HG03457 (cell line): Measurements from ENCODE around the gene CYLC2.

Experiments used
- ATAC-seq: cut with Tn5 transposase; IDR thresholded peaks from one replicate; pipeline ENCODE4 v1.9.1; 2021; ENCODE audit warnings: moderate number of reproducible peaks; ENCODE audit not compliant: unreplicated experiment

The CYLC2 gene, protein sequence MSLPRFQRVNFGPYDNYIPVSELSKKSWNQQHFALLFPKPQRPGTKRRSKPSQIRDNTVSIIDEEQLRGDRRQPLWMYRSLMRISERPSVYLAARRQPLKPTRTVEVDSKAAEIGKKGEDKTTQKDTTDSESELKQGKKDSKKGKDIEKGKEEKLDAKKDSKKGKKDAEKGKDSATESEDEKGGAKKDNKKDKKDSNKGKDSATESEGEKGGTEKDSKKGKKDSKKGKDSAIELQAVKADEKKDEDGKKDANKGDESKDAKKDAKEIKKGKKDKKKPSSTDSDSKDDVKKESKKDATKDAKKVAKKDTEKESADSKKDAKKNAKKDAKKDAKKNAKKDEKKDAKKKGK

DNA sequence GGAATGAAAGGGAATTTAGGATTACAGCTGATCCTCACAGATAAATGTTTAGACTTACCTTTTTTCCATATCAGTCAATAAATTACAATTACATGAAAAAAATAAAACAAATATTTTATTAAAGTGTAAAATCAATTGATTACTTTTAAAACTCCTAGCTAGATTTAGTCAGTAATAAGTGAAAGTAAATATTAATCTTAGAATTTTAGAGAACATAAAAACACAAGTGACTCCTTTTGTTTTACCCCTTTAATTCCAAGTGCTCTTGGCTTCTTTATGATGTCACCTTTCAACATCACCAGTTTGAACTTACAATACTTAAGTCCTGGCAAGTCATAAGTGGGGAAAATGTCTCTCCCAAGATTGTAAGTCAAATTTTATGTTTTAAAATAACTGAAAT lies at the start of gene CYLC2:
Gene CYLC2, plus strand, starts transcription at position 301 of the 400 bp plus-strand sequence. Its CDS starts 48 bp downstream, at position 349.
- no peak for ATAC-seq

DNA sequence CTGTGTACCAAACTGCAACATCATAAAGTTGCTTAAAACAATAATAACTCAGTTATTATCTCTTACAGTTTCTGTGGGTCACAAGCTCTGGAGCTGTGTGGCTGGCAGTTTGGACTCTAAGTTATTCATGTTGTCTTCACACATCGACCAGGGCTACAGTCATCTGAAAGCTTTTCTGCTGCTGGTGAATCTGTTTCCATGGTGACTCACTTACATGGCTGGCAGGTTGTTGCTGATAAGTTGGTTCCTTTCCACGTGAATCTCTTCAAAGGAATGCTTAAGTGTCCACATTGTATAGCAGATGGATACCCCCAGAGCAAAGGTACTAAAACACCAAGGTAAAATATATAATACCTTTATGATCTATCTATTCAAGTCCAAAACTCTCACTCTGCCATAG lies 44.8 kb upstream of the CYLC2 start:
- ATAC-seq: no peak

DNA sequence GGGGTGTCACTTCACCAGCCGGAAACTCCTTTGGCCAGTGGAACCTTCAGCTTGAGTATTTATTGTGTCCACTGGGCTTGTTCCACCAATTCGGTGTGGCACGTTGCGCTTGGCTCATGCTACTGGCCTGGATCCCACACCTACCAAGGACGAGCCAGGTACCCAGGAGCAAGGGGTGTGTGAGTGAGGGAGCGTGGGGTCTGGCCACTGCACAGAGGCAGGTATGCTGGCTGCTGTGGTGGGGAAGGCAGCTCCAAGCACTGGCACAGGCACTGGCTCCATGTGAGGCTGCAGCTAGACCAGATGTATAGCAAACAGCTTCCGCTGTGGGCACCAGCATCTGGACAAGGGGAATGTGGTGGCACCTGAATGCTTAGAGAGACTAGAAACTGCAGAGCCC lies 28.1 kb upstream of the CYLC2 start:
- no peak for ATAC-seq

DNA sequence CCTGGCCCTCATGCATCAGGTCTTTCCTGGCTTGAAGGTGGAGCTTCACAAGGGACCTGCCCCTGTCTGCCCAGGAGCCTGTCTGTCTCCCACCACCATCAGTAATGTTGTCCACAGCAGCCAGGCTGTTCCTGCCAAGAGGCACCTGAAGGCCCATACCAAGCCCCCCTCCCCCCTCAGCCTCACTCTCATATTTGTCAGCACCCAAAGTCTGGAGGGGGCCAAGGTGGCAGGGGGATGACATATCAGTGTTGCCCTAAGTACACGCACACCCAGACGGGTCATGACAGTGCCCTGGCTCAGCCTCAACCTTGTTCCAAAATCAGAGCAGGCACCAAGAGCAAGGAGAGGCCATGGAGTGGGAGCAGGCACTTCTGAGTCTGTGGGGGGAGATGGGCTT lies 27.2 kb upstream of the CYLC2 start:
- ATAC-seq: no peak

DNA sequence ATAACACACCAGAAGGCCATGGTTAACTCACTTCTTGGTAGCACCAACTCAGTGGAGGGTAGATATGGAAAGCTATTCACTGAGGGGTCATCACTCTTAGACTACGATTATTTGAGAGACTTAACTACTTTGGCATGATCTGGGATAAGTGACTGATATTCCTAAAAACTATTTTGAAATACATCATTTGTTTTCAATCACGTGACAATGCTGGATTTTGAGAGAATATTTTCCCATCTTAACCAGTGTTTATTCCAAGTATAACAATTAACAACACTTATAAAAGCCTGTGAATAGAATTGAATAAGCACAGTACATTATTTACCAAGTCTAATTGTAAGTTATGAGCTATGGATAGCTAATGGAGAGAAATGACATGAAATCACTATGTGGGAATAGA lies 22.4 kb upstream of the CYLC2 start:
- ATAC-seq: no peak

DNA sequence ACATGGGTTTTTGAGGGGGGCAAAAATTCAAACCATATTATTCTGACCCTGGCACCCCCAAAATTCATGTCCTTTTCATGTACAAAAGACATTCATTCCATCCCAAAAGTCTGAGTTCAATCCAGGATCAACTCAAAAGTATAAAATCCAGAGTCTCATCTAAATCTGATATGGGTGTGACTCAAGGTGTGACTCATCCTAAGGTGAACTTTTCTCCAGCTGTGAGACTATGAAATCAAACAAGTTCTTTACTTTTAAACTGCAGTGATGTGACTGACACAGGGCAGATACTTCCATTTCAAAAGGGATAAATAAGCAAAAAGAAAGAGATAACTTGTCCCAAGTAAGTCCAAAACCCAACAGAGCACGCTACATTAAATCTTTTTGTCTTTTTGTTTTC lies 20.6 kb upstream of the CYLC2 start:
- ATAC-seq: no peak

DNA sequence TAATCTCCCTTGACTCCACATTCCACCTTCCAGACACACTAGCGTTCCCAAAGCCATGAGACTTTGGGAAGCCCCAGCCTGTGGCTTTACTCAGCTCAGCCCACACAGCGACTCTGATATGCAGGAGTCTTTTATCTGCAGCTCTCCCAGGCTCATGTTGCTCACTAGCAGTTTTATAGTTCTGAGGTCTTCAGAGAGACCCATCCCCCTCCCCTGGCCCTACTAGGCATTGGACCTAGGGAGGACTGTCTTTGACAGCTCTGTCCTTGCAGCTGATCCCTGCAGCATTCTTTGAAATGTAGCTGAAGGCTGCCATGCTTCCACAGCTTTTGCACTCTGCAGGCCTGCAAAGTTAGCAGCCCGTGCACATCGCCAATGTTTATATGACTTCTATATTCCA lies 19.9 kb upstream of the CYLC2 start:
- no peak for ATAC-seq

DNA sequence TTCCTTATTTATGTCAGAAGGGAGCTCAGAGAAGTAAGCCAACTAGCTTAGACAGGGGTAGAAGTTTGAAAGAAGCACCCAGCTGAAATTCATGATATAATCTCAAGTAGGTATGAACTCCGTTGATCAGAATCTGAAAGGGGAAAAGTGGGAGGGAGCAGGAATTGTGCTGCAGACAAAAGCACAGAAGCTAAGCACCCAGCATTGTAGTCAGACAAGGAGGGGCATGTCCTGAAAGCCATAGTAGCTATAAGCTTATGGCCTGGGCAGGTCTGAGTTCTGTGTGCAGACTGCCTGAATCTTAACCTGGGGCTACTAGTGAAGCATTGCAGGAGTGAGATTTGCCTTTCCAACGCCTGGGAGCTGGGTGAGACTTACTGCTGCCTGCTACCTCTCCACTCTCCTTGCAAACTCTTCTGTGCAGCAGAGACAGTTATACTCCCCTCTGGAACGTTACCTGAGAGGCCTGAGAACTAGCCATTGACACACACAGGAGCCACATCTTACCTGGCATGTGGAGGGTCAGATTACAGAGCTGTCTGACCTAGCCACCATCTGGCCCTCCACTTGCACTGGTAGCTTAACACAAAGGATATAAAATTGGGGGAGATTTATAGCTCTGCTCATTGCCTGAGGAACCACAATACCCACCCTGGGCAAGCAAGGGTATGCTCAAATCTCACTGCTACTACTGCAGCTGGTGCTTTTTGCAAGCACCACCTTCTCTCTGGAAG lies 9.8 kb upstream of the CYLC2 start:
- no peak for ATAC-seq

DNA sequence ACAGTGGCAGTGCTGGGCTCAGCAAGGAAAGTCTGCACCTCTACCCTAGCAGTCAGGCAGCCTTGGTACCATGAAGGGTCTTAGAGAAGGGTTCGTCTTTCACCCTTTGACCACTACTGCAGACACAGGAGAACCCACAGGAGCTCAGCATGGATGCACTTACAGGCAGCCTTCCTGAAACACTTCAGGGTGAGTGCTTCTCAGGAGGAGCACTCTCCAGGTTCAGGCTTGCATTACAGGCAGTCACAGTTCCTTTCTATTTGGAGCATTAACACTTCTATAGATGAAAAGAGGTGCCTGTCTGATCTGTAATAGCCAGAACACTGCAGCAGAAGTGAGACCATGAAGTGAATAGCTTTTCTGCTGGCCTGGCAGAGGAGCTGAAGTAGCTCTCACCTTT lies 8.7 kb upstream of the CYLC2 start:
- no peak for ATAC-seq

DNA sequence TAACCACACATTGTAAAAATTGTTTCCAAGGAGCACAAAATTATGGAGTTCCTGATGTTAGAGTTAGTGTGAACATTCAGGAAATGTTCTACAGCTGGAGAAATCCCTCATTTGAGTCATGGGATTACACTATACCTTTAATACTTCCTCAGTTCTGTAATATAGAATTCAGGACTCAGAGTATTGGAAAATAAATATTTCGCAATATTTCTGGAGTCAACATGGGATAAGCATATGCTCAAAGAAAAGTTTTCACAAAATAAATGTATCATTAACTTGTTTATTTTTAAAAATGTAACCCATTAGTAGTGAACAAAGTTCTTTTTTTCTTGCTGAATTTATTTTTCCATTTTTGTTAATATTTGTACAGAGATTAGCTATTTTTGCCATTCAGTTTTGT lies 8.6 kb downstream of the CYLC2 start:
- no peak for ATAC-seq

DNA sequence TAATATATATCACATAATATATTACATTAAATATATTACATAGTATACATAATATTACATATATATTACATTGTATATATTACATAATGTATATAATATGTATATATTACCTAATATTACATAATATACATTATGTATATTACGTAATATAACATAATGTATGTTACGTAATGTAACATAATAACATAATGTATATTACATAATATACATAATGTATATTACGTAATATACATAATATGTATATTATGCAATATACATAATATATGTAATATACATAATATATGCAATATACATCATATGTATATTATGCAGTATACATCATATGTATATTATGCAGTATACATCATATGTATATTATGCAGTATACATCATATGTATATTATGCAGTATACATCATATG lies 19.1 kb downstream of the CYLC2 start:
- no peak for ATAC-seq

DNA sequence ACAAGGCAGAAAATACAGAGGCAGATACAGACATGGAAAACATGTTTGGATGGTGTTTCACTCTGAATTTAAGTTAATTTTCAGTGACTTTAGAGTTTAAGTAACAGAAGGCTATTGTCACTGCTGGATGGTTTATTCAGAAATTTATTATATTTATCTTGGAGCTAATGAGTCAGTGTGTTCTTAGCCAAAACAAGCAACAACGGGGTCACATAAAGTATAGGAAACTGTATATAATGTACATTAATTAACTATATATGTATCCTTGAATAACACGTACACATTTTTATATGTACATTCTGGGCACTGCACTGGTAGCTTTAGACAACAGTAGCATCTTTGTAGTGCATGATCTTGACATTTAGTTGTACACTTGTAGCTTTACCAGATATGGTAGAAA lies 30.7 kb downstream of the CYLC2 start:
- ATAC-seq: no peak

DNA sequence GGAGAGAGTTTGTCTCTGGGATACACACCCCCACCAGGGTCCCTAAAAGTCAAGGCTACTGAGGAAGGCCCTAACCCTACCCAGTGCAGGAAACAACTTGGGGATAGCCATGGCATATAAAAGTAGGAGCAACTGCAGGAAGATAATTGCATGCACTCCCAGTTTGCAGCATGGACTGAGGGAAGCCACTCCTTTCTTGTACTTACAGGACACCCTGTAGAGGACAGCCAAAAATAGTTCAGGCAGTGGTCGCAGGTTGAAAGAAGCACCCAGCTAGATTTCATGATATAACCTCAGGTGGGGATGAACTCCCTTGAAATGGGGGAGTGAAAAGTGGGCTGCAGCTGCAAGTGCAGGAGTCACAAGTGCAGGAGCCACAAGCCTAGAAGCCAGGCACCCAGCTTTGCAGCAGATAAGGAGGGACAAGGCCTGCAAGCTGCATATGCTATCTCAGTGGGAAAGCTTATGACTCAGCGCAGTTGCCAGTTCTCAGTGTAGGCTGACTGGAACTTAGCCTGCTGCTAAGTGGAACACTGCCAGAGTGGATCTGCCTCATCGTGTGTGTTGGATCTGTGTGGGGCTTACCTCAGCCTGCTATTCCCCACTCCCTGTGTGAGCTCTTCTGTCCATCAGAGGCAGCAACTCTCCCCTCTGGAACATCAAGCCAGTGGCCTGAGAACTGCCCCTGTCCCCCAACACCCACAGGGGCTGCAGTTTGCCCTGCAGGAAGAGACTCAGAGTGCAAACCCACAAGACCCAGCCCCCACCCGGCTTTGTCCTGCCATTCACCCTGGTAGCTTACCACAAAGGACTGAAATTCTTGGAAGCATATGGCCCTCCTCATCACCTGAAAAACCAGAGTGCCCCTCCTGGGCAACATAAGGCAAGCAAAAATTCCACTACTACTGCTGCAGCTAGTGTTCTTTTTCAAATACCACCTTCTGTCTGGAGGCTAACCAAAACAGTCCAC lies 42.7 kb downstream of the CYLC2 start:
- ATAC-seq: no peak

DNA sequence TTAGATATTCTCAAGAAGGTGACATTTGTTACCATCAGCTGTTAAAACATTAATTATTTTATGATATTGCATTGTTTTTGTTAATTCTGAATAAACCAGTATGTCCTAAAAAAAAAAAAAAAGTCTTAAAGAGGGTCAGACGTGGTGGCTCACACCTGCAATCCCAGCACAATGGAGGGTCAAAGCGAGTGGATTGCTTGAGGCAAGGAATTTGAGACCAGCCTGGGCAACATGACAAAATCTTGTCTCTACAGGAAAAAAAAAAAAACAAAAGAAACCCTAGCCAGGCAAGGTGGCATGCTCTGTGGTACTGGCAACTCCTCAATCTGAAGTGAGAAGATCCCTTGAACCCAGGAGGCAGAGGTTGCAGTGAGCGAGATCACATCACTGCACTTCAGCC lies 46.8 kb downstream of the CYLC2 start:
- no peak for ATAC-seq
